Measurements from ENCODE around the gene MYL7. TPM values are rescaled to one million over a fixed set of nuclear protein-coding genes. Genes with fewer than 3 reads are reported as not detected.

MYL7 gene
- total and polyA plus RNA-seq, 2 of the 13 experiments (the other 11 are each of a cell fraction or from before 2014, with no cell fraction given): 1.8 TPM; not detected in 1

GRCh38 chr7:44098092-44099068 is 42.8 kb downstream of the MYL7 start (continued):
- TF ChIP-seq SRSF9 (IDR thresholded peaks at IDR 0.05; ENCODE audit: borderline replicate concordance, insufficient read depth, low read depth, low read length, poor library complexity, severe bottlenecking) (no peak), PITX1 (CRISPR knock-in tag; IDR thresholded peaks at IDR 0.05) (no peak), CEBPB (IDR thresholded peaks at IDR 0.05; ENCODE audit: borderline replicate concordance, low read depth, low read length) (0 out of 2 replicates have a peak, but pooled peaks have one; percentile 0), HIVEP1 (CRISPR knock-in tag; IDR thresholded peaks at IDR 0.05) (no peak), SRSF1 (optimal IDR thresholded peaks at IDR 0.05; ENCODE audit: low read depth, low read length) (no peak), PPARG (CRISPR knock-in tag; conservative IDR thresholded peaks at IDR 0.05) (no peak), U2AF1 (optimal IDR thresholded peaks at IDR 0.05; ENCODE audit: low read depth, low read length) (no peak), TFAP4 (IDR thresholded peaks at IDR 0.05; ENCODE audit: borderline replicate concordance, low read depth) (no peak), ZC3H13 (CRISPR knock-in tag; IDR thresholded peaks at IDR 0.05) (no peak)
- TF ChIP-seq, protein P1, sequence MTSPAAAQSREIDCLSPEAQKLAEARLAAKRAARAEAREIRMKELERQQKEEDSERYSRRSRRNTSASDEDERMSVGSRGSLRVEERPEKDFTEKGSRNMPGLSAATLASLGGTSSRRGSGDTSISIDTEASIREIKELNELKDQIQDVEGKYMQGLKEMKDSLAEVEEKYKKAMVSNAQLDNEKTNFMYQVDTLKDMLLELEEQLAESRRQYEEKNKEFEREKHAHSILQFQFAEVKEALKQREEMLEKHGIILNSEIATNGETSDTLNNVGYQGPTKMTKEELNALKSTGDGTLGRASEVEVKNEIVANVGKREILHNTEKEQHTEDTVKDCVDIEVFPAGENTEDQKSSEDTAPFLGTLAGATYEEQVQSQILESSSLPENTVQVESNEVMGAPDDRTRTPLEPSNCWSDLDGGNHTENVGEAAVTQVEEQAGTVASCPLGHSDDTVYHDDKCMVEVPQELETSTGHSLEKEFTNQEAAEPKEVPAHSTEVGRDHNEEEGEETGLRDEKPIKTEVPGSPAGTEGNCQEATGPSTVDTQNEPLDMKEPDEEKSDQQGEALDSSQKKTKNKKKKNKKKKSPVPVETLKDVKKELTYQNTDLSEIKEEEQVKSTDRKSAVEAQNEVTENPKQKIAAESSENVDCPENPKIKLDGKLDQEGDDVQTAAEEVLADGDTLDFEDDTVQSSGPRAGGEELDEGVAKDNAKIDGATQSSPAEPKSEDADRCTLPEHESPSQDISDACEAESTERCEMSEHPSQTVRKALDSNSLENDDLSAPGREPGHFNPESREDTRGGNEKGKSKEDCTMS (CRISPR knock-in tag; conservative IDR thresholded peaks at IDR 0.05): no peak
- TF ChIP-seq, protein P2, sequence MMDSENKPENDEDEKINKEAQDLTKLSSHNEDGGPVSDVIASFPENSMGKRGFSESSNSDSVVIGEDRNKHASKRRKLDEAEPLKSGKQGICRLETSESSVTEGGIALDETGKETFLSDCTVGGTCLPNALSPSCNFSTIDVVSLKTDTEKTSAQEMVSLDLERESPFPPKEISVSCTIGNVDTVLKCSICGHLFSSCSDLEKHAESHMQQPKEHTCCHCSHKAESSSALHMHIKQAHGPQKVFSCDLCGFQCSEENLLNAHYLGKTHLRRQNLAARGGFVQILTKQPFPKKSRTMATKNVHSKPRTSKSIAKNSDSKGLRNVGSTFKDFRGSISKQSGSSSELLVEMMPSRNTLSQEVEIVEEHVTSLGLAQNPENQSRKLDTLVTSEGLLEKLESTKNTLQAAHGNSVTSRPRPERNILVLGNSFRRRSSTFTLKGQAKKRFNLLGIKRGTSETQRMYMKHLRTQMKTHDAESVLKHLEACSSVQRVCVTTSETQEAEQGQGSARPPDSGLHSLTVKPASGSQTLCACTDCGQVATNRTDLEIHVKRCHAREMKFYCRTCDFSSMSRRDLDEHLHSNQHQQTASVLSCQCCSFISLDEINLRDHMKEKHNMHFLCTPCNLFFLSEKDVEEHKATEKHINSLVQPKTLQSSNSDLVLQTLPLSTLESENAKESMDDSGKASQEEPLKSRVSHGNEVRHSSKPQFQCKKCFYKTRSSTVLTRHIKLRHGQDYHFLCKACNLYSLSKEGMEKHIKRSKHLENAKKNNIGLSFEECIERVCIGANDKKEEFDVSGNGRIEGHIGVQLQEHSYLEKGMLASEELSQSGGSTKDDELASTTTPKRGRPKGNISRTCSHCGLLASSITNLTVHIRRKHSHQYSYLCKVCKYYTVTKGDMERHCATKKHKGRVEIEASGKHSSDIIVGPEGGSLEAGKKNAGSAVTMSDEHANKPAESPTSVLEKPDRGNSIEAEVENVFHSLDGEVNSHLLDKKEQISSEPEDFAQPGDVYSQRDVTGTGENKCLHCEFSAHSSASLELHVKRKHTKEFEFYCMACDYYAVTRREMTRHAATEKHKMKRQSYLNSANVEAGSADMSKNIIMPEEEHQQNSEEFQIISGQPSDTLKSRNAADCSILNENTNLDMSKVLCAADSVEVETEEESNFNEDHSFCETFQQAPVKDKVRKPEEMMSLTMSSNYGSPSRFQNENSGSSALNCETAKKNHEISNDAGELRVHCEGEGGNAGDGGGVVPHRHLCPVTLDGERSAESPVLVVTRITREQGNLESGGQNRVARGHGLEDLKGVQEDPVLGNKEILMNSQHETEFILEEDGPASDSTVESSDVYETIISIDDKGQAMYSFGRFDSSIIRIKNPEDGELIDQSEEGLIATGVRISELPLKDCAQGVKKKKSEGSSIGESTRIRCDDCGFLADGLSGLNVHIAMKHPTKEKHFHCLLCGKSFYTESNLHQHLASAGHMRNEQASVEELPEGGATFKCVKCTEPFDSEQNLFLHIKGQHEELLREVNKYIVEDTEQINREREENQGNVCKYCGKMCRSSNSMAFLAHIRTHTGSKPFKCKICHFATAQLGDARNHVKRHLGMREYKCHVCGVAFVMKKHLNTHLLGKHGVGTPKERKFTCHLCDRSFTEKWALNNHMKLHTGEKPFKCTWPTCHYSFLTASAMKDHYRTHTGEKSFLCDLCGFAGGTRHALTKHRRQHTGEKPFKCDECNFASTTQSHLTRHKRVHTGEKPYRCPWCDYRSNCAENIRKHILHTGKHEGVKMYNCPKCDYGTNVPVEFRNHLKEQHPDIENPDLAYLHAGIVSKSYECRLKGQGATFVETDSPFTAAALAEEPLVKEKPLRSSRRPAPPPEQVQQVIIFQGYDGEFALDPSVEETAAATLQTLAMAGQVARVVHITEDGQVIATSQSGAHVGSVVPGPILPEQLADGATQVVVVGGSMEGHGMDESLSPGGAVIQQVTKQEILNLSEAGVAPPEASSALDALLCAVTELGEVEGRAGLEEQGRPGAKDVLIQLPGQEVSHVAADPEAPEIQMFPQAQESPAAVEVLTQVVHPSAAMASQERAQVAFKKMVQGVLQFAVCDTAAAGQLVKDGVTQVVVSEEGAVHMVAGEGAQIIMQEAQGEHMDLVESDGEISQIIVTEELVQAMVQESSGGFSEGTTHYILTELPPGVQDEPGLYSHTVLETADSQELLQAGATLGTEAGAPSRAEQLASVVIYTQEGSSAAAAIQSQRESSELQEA (CRISPR knock-in tag; IDR thresholded peaks at IDR 0.05; ENCODE audit: not compliant biosample characterization): no peak
- TF ChIP-seq, protein P3, sequence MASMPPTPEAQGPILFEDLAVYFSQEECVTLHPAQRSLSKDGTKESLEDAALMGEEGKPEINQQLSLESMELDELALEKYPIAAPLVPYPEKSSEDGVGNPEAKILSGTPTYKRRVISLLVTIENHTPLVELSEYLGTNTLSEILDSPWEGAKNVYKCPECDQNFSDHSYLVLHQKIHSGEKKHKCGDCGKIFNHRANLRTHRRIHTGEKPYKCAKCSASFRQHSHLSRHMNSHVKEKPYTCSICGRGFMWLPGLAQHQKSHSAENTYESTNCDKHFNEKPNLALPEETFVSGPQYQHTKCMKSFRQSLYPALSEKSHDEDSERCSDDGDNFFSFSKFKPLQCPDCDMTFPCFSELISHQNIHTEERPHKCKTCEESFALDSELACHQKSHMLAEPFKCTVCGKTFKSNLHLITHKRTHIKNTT (CRISPR knock-in tag; IDR thresholded peaks at IDR 0.05): no peak
- TF ChIP-seq, protein P4, sequence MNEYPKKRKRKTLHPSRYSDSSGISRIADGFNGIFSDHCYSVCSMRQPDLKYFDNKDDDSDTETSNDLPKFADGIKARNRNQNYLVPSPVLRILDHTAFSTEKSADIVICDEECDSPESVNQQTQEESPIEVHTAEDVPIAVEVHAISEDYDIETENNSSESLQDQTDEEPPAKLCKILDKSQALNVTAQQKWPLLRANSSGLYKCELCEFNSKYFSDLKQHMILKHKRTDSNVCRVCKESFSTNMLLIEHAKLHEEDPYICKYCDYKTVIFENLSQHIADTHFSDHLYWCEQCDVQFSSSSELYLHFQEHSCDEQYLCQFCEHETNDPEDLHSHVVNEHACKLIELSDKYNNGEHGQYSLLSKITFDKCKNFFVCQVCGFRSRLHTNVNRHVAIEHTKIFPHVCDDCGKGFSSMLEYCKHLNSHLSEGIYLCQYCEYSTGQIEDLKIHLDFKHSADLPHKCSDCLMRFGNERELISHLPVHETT (CRISPR knock-in tag; conservative IDR thresholded peaks at IDR 0.05): no peak
